ENCODE results near the gene DCDC1.

GRCh38 chr11:31233425-31233824, 136.1 kb downstream of the DCDC1 start:
- TF ChIP-seq, protein P1, sequence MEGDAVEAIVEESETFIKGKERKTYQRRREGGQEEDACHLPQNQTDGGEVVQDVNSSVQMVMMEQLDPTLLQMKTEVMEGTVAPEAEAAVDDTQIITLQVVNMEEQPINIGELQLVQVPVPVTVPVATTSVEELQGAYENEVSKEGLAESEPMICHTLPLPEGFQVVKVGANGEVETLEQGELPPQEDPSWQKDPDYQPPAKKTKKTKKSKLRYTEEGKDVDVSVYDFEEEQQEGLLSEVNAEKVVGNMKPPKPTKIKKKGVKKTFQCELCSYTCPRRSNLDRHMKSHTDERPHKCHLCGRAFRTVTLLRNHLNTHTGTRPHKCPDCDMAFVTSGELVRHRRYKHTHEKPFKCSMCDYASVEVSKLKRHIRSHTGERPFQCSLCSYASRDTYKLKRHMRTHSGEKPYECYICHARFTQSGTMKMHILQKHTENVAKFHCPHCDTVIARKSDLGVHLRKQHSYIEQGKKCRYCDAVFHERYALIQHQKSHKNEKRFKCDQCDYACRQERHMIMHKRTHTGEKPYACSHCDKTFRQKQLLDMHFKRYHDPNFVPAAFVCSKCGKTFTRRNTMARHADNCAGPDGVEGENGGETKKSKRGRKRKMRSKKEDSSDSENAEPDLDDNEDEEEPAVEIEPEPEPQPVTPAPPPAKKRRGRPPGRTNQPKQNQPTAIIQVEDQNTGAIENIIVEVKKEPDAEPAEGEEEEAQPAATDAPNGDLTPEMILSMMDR (IDR thresholded peaks at IDR 0.05): no peak
- TF ChIP-seq POLR2A (IDR thresholded peaks at IDR 0.05): no peak

Measured in uterus (tissue), 2 donors.